Measurements from ENCODE around the gene ZNF280B.
A peak's percentile ranks its signal among the peaks of the same experiment; 100 is the strongest.

The ZNF280B gene, protein sequence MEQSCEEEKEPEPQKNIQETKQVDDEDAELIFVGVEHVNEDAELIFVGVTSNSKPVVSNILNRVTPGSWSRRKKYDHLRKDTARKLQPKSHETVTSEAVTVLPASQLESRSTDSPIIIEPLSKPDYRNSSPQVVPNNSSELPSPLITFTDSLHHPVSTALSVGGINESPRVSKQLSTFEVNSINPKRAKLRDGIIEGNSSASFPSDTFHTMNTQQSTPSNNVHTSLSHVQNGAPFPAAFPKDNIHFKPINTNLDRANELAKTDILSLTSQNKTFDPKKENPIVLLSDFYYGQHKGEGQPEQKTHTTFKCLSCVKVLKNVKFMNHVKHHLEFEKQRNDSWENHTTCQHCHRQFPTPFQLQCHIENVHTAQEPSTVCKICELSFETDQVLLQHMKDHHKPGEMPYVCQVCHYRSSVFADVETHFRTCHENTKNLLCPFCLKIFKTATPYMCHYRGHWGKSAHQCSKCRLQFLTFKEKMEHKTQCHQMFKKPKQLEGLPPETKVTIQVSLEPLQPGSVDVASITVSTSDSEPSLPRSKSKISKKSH

DNA sequence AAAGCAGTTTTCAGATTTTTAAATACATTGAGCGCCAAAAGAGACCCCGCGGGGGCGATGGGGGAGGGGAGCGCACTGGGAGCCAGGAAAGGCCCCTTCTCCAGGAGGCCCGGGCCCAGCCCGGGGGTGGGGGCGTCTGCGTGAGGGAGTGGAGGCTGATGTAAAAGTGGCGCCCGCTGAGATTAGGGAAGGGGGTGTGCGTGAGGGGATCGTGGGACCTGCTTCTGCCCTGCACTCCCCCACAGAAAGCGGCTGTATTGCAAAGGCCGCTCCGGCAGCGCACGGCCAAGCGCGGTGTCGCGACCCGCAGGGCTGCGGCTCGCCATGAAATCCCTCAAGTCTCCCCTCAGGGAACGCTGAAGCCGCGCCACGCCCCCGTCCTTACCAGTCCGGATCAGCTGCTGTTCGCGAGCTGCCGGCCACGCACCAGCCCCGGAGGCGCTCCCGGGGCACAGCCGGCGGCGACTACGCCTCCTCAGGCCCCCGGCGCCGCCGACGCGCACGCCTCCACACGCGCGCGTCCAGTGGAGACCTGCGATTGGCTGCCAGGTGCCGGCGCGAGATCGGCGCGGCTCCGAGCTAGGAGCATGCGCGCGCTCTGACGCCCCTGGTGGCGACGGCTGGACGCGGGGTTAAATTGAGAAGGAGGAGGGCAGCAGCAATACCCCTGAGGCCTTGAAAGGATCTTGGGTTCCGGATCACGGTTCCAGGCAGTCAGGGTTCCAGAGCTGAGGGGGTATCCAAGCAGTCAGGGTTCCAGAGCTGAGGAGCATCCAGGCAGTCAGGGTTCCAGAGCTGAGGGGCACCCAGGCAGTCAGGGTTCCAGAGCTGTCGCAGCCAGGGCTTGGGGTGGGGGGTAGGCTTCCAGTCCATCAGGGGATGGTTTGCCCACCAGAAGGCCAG, at the start of gene ZNF280B:
Gene ZNF280B, minus strand, starts transcription at position 469 of the 903 bp plus-strand sequence. CDS start 19,344 bp downstream, outside the sequence.
- peak; percentile 55 for DNase-seq

DNA sequence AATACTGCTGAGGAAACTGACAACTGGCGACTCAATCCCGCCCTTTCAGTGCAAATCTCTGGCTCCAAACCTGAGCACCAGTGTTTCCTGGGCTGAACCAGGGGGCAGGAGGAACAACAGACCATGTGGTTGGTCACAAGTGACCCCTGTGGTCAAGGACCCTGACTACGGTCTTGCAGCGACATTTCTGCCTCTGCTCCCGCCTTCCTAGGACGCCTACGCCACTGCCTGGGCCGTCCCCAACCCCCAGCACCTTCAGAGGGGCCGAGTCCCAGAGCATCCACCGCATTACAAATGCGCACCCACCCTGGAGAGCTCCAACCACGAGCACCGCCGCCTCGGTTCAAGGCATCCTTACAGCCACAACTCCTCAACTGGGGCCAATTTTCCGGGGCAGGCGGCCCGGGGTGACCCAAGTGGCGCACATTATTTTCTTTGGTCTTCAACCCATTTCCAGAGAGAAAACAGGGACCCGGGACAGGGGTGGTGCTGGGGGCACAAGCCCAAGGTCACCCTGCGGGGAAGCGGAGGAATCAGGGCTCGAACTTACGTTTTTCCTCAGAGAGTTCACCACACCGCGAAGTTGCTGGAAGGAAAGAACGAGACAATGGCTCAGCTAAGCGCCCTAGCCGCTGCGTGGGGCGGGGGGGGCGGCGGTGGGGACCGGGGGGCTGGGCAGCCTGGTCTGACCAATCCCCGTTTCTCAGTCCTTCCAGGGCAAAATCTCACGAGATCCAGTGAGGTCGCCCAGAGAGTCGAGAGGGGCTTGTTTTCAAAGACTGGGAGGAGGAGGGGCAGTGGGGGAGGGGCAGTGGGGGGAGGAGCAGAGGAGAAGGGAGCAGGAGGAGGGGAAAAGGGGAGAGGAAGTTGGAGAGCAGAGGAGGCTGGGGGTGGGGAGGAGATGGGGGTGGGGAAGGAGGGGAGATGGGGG, 48.7 kb upstream of the ZNF280B start:
- DNase-seq, result no peak

DNA sequence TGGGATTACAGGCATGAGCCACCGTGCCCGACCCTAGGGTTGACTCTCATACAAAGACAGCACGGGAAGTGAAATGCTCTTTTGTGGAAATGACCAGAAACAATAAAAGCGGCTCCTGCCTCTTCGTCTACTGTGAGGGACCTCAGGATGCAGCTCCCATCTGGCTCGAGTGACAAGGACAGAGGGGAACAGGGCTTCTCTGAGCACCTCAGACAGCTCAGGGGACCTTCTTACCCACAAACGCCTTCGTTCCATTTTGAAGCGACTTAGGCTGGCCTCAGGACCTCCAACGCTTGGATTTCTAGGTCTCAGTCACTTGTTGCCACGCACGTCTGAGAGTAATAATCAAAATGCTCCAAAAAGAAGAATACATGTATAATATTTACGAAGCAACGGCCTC, 48.0 kb upstream of the ZNF280B start:
- DNase-seq, result no peak

DNA sequence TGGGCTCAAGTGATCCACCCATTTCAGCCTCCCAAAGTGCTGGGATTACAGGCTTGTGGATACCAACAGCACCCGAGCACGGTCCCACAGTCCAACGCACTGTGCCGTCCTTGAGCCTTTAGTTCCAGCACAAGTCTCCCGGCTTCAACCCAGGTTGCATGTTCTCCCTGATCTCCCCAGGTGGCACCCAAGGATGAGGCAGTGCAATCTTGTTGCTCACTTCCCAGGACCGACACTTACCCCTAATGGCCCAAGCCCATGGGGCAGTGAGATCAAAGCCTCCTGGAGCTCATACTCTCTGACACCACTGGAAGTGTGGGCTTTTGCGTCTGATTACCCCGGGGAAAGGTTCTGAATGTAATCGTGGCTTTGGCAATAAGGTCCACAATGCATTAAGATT, 47.1 kb upstream of the ZNF280B start:
- DNase-seq, result no peak

DNA sequence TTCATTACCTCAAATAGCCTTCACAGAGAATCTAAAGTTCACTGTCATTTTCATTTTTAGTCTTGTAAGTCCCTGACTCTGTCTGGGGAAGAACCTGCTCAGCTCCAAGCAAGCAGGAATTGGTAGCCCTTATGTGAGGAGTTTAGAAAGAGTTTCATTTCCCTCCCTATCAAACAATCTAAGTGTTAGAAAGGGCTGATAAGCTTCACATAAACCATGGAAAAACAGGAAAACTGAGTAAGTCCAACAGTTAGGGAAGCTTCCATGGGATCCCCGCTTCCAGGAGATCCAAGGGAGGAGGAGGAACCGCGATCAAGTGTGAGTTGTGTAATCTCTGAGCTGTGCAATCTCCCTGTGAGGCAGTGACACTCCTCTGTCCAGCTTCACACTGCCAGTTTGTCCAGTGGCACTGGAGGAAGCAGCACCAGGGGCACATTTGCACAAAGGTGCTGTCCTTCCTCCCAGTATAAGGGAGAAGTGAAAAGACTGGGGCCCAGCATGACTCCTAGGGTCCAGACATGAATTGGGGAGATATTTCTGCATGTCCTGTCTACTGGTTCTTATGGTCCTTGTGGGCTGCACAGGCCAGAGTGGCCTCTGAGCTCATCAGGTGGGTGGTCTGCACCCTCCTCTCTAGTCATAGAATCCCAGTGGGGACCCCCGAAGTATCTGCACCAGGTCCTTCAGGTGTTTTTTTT, 46.2 kb upstream of the ZNF280B start:
- DNase-seq, result no peak

DNA sequence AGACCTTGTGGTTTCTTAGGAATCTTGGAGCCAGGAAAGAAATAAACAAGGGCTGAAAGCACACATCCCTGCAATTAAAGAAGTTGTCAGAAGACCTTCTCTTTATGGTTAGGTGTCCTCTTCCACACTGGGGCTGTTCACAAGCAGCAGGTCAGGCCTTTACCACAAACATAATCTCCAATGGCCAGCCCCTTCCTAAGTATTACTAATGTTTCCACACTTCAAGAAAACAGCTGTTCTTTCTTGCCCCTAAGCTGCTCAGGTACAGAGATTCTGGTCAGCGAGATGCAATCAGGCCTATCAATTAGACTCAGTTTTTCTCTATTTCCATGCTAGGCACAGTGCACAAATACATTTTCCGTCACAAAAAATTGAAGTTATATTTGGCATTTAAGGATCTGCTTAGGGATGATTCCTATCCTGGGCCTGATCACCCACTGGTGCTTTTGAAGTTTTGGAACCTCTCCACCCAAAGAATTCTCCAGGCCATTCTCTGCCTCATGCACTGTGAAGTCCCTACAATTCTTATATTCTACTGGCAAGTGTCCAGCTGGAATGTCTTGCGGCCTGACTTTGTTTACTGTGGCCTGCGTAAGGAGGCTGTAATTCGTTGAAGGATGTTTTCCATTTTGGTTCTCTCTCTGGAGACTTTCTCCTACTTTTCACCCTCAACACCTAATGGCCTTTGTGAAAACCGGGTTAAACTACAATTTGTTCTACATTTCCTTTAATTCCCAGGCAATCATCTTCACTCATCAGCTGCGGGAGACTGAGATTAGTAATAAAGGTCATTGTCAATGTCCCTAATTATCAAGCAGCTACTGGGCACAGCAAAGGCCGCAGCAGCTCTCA, 45.4 kb upstream of the ZNF280B start:
- no peak for DNase-seq

DNA sequence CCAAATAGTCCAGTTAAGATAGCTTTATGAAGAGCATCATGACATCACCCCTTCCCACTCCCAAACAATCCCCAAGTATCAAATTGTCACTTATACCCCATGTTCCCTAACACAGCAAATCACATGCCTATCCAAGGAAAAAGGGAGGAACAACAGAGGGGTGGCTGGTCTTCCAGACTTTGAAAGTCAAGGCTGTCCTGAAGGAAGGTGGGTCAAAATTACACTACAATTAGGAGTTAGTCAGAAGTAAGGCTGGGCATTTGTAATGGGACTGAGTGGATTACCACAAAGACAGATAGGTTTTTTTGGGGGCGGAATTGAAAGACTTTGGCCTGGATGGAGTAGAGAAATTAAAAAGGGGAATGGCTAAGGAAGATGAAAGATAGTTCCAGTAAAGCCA, 44.6 kb upstream of the ZNF280B start:
- DNase-seq, result no peak

DNA sequence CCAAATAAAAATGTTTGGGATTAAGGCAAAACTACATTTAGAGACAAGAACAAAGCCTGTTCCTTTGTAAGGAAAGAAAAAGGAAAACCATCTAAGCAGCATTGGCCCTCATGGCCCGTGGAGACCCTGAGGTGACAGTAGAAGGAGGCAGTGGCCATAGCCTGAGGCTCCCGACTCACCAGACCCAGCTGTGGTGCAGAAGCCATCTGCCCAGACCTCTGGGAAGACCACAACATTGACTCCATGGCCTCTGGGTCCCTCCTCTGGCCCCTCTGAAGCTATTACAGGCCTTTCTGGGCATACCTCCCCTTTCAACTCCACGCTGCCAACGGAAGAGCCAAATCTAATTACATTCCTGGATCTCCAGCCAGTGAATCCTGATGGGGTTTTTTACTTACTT, 44.1 kb upstream of the ZNF280B start:
- no peak for DNase-seq

DNA sequence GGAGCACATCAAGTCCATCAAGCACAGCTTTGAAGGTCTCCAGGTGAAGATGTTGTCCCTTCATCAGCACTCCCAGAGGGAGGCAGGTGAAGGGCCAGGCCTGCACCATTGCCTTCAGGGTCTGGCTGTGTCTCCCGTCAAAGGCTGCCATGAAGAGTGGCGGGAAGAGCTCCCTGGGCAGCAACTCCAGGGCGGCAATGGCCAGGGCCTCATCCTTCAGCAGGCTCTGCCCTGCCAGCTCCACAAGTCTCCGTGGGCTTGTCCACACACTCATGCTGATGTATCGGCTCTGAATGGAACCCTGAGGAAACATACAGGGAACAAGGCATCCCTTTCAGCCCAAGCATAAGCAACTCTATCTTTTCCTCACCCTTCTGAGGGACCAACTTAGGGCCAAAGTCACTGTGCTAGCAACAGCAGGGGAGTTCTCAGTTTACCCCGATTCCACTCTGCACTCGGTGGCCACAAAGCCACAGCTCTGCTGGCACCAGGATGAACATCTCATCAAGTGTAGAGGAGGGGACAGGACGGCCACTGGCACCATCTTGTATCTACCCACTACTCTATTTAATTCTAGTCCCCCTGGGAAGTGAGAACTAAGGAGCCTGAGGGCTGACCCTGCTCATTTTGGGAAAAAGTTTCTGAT, 42.4 kb upstream of the ZNF280B start:
- DNase-seq, result no peak

DNA sequence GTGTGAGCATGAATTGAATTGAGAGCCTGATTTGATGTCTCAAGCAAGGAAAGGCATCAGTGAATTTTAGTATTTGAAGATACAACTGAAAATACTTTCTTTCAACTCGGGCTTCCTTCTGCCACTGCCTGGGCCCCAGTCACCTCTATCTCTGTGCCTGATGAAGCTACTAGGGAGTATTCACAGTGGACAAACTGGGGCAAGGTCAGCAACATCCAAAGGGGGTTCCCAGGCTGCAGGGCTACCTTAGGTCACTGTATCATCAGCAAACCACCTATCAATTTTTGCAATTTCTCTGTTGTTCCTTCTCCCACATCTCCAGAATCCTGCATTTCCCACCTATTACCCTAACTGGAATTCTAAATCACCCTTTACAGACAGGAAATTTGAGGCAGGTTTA, 40.4 kb upstream of the ZNF280B start:
- DNase-seq, result no peak

DNA sequence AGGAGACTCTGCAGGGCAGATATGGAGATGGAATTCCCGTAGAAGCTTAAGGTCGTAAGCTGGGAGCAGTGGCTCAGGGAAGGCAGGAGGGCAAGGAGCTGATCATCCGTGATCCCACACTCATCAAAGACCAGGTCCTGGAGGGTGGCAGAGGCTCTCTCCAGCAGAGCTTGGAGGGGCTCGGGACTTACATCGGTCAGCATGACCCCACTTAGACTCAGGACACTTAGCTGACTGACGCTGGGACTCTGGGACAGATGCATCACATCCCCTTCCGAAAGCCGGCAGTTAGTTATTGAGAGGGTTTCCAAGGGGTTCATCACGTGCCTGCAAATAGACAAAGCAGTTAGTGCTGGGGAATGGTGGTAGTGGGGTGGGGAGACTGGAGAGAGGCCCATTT, 39.8 kb upstream of the ZNF280B start:
- DNase-seq, result no peak

DNA sequence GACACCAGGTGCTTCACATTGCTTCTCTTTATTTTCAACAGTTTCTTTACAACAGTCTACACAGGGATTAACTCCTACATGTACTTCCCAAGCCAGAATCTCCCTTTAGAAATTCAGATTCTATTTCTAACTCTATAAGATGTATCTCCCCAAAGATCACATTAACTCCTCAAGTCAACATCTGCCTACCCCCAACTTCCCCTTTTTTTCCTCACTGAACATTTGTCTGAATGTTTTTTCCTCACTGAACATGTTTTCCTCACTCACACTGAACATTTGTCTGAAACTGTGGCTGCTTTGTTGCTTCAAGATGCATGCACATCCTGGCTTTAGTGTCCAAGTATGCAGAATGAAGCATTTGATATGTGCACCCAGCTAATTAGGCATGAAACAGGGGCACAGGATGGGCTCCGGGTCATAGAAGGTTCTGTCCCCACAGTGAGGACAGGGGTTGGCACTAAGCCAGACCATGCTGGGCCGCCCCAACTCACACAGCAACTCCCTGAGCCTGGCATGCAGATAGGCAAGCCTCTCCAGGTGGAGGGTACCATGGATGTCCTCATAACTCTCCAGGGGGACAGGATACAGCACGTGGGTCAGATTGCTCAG, 39.3 kb upstream of the ZNF280B start:
- no peak for DNase-seq

DNA sequence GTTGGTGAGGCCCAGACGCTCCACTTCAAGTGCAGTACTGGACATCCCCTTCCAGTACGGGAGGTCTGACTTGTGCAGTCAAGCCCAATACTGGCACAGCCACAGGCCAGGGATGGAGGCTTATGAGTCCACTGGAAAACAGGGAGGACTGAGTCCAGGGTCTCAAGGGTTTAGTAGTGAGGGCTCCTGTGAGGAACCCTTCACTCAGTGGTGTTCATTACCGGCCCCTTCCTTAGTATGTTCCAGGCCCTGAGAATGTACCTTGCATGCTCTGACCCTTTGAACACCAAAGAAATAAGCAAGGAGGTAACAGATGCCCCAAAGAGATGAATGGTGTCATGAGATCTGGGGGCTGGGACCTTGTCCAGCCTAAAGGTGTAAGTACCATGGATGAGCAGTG, 38.7 kb upstream of the ZNF280B start:
- DNase-seq, result no peak

DNA sequence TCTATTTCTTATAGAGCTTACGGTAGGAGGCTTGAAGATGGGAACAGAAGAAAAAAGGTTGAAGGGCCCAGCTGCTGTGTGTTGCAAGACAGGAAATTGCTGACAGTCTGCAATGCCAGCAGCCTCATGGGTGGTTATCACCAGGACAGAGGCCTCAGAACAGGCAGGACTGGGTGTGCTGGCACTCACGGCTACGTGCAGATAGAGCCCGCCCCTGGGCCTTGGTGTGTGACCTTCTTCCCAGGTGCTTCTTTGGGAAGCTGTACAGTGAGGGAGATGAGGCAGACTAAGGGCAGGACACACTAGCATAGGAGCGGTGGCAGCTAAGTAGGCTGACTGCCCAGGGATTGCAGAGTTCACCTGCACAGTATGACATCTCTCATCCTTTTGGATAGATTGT, 37.9 kb upstream of the ZNF280B start:
- no peak for DNase-seq

DNA sequence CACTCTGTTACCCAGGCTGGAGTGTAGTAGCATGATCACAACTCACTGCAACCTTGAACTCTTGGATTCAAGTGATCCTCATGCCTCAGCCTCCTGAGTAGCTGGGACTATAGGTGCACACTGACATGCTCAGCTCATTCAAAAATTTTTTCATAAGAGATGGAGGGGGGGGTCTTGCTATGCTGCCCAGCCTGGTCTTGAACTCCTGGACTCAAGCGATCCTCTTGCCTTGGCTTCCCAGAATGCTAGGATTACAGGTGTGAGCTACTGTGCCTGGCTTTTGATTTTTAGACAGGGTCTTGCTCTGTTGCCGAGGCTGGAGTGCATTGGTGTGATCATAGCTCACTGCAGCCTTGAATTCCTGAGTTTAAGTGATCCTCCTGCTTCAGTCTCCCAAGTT, 36.5 kb upstream of the ZNF280B start:
- no peak for DNase-seq

DNA sequence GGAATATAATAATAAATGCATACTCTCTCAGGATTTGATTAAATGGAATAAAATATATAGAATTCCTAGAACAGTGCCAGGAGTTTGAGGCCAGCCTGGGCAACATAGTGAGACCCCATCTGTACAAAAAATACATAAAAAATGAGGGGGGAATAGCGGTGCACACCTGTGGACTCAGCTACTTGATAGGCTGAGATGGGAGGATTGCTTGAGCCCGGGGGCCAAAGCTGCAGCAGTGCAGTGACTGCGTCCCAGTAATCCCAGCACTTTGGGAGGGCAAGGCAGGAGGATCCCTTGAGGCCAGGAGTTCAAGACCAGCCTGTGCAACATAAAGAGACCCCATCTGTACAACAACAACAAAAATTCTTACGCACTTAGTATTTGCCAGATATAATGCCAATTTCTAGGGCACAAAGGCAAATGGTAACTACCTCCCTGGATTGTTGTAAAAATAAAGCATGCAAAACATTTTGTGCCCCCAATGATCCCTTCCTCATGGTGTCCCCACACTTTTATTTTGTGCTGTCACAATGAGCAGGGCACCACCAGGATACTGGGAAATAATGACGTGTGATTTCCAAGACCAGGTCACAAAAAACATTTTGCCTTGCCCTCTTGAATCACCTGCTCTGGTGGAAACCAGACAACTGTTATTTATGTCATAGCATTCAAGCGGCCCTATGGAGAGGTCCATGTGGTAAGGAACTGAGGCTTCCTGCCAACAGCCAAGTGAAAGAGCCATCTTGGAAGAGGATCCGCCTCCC, 29.9 kb upstream of the ZNF280B start:
- DNase-seq, result no peak

DNA sequence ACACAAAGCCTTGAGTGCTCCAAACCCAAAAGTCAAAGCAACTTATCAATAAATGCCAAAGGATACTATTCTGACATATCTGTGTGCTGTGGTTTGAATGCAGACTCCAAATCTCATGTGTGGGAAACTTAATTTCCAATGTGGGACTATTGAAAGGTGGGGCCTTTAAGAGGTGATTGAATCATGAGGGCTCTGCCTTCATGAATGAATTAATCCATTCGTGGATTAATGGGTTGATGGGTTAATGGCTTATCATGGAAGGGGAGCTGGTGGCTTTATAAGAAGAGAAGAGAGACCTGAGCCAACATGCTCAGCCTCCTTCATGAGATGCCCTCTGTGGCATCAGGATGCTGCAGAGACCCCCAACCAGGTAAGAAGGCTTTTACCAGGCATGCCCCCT, 28.4 kb upstream of the ZNF280B start:
- no peak for DNase-seq

DNA sequence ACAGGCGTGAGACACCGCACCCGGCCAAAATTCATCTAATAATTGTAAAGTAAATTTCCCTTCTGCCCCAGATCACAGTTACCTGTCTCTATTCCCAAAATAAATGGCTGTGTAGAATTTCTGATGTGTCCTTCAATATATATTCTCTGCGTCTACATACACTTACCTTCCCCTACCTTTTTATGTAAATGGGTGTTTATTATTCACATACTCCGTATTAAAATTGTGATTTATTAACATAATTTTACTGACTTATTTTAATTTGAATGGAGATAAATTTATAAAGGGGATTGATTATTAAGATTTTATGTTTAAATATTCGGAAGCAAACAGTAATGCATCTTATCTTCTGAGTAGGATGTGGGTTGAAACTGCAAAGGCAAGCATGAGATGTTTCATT, 28.0 kb upstream of the ZNF280B start:
- DNase-seq, result no peak

DNA sequence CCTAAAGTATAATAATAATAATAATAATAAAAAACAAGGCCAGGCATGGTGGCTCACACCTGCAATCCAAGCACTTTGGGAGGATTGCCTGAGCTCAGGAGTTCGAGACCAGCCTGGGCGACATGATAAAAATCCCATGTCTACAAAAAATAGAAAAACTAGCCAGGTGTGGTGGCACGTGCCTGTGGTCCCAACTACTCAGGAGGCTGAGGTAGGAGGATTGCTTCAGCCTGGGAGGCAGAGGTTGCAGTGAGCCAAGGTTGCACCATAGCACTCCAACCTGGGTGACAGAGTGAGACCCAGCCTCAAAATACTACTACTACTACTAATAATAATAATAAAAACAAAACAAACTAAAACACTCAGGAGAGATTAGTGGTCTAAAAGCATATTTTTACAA, 27.1 kb upstream of the ZNF280B start:
- DNase-seq, result no peak
